MCF 10A (cell line): Measurements from ENCODE around the gene CDK13. TPM values are rescaled to one million over a fixed set of nuclear protein-coding genes. Genes with fewer than 3 reads are reported as not detected.

Source experiments
- BruUV-seq: library from RNA; stranded (reverse); fragments of 400-500 nt; replicated peaks from 2 replicates; lab custom pipeline; 2021; lab: Mats Ljungman, UMichigan
- CTCF ChIA-PET: fragments of 300-600 bp; sonication (Branson Sonifier 250); formaldehyde crosslinking; extraction: SDS; loops from one replicate; lab custom pipeline; 2021; ENCODE audit warnings: antibody characterized with exemption, inconsistent platforms; lab: Yijun Ruan, JAX
- POLR2A ChIA-PET: fragments of 300-600, 350-650 bp; sonication (Branson Sonifier 250); formaldehyde crosslinking; extraction: SDS; loops from one replicate; lab custom pipeline; 2020; ENCODE audit warnings: antibody characterized with exemption, inconsistent platforms; lab: Yijun Ruan, JAX
- DNase-seq: peaks from one replicate; pipeline ENCODE4 v3.0.0-alpha.2; 2018; ENCODE audit not compliant: unreplicated experiment
- H3K27ac Mint-ChIP-seq: one replicate; pipeline ENCODE4 v1.8.0; 2022; ENCODE audit warnings: mild to moderate bottlenecking, low read depth, mixed read lengths; ENCODE audit not compliant: unreplicated experiment
- H3K27me3 Mint-ChIP-seq: one replicate; pipeline ENCODE4 v1.8.0; 2022; ENCODE audit warnings: mixed read lengths; ENCODE audit not compliant: insufficient read depth, unreplicated experiment
- H3K36me3 Mint-ChIP-seq: one replicate; pipeline ENCODE4 v1.8.0; 2022; ENCODE audit warnings: mild to moderate bottlenecking, moderate library complexity, mixed read lengths; ENCODE audit not compliant: insufficient read depth, unreplicated experiment
- H3K4me1 Mint-ChIP-seq: one replicate; pipeline ENCODE4 v1.8.0; 2022; ENCODE audit warnings: mixed read lengths; ENCODE audit not compliant: insufficient read depth, unreplicated experiment
- H3K4me3 Mint-ChIP-seq: one replicate; pipeline ENCODE4 v1.8.0; 2022; ENCODE audit warnings: mild to moderate bottlenecking, moderate library complexity, mixed read lengths; ENCODE audit not compliant: unreplicated experiment
- H3K9me3 Mint-ChIP-seq: one replicate; pipeline ENCODE4 v1.8.0; 2022; ENCODE audit warnings: mixed read lengths; ENCODE audit not compliant: unreplicated experiment
- intact Hi-C: fragments of 100-400 bp; cut with micrococcal nuclease; formaldehyde crosslinking; loops from 2 replicates; pipeline ENCODE4 v1.14.1; 2022
- total RNA-seq: library from RNA; stranded (reverse); gene quantifications from 2 replicates; pipeline ENCODE4 v1.2.3, GENCODE V29; 2022
- TF ChIP-seq, protein P1 (sequence below): fragments of 200-600 bp; IDR thresholded peaks from one replicate; pipeline ENCODE4 v1.8.0; 2022; ENCODE audit warnings: antibody characterized with exemption, mild to moderate bottlenecking; ENCODE audit not compliant: unreplicated experiment

Gene CDK13
- total RNA-seq, 1 experiment from 2014 or later, result 50.2 TPM

DNA sequence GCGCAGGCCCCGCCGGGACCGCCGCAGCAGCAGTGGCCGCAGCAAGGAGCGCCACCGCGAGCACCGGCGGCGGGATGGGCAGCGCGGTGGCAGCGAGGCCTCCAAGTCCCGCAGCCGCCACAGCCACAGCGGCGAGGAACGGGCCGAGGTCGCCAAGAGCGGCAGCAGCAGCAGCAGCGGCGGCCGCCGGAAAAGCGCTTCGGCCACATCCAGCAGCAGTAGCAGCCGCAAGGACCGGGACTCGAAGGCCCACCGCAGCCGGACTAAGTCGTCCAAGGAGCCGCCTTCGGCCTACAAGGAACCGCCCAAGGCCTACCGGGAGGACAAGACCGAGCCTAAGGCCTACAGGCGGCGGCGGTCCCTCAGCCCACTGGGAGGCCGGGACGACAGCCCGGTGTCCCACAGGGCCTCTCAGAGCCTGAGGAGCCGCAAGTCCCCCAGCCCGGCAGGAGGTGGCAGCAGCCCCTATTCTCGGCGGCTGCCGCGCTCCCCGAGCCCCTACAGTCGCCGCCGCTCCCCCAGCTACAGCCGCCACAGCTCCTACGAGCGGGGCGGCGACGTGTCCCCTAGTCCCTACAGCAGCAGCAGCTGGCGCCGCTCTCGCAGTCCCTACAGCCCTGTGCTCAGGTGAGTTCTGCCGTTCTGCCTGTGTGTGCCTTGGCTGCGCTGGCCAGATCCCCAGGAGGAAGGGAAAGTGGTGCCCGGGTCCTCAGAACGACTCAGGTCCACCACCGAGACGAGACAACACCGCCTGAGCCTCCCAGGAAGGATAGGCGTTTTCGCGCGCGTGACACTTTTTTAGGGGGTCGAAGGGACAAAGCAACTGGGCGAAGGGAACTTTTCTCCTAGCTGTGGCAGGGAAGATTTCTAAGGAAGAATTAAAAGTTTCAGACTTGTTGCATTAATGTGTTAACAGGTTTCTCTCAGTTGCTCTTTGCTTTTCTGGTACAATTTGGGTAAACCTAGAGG is 1.5 kb downstream of the CDK13 start:
- intact Hi-C loops, result loop anchor here (1.0 to 5.0 kb wide), 3 partner anchors 55 to 101 kb away; no protein-coding TSS in a partner anchor

DNA sequence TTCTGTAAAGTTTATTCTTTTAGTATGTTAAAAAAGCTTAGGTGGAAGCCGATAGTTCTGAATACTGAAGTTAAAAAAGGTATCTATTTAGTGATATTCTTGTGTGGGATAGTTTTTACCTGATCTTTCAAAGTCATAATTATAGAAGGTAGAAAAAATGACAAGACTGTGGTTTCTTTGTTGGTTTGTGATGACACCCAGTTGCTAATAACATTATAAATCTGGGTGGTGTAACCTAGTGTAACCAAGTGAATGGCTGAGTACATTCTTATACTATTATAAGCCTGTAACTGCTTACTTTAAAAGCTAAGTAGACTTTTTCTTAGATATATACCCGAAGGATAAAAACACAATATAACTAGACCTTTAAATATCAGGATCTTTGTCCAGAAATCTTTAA is 2.3 kb downstream of the CDK13 start:
- CTCF ChIA-PET, result interaction anchor here (0.6 to 1.5 kb wide), 5 partner anchors 90 to 101 kb away, joined by 3 to 5 read pairs (median 3); no protein-coding TSS in a partner anchor
- BruUV-seq, result no TSS peak
- Mint-ChIP-seq H3K27me3 (no peaks in the 10 kb centered on the region), H3K9me3 (no peaks in the 10 kb centered on the region), H3K36me3 (peaks cover 20% of the 10 kb centered on the region), H3K4me3 (peak overlapping the region; percentile 96), H3K27ac (peak overlapping the region; percentile 99), H3K4me1 (peaks cover 12% of the 10 kb centered on the region)
- TF ChIP-seq, protein P1, sequence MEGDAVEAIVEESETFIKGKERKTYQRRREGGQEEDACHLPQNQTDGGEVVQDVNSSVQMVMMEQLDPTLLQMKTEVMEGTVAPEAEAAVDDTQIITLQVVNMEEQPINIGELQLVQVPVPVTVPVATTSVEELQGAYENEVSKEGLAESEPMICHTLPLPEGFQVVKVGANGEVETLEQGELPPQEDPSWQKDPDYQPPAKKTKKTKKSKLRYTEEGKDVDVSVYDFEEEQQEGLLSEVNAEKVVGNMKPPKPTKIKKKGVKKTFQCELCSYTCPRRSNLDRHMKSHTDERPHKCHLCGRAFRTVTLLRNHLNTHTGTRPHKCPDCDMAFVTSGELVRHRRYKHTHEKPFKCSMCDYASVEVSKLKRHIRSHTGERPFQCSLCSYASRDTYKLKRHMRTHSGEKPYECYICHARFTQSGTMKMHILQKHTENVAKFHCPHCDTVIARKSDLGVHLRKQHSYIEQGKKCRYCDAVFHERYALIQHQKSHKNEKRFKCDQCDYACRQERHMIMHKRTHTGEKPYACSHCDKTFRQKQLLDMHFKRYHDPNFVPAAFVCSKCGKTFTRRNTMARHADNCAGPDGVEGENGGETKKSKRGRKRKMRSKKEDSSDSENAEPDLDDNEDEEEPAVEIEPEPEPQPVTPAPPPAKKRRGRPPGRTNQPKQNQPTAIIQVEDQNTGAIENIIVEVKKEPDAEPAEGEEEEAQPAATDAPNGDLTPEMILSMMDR, result no peak
- peak; percentile 16 for DNase-seq
- POLR2A ChIA-PET, result interaction anchor here (1.1 to 1.5 kb wide), 3 partner anchors 104 to 329 kb away, joined by 3 to 4 read pairs (median 3); partner anchors contain the start of genes MPLKIP, RALA and SUGCT
- intact Hi-C loops, result loop anchor here (5.0 kb wide), 1 partner anchor 55 kb away; no protein-coding TSS in a partner anchor

More for the DNA sequence above, 1.5 kb downstream of the CDK13 start:
- ChIA-PET CTCF (interaction anchor here (0.6 to 1.3 kb wide), 7 partner anchors 27 to 101 kb away, joined by 3 to 7 read pairs (median 4); no protein-coding TSS in a partner anchor), POLR2A (interaction anchor here (0.7 to 5.0 kb wide), 13 partner anchors 8 to 385 kb away, joined by 3 to 40 read pairs (median 4); partner anchors contain the start of genes MPLKIP, RALA and SUGCT)
- peaks cover 20% of the 10 kb centered on the region for H3K36me3 Mint-ChIP-seq
- TF ChIP-seq, protein P1, result peak; percentile 41
- DNase-seq, result peak; percentile 57
- H3K9me3 Mint-ChIP-seq, result no peaks in the 10 kb centered on the region
- H3K27ac Mint-ChIP-seq, result peak overlapping the region; percentile 99
- no peaks in the 10 kb centered on the region for H3K27me3 Mint-ChIP-seq
- BruUV-seq, result no TSS peak
- peaks cover 5% of the 10 kb centered on the region for H3K4me1 Mint-ChIP-seq
- H3K4me3 Mint-ChIP-seq, result peak overlapping the region; percentile 96

DNA sequence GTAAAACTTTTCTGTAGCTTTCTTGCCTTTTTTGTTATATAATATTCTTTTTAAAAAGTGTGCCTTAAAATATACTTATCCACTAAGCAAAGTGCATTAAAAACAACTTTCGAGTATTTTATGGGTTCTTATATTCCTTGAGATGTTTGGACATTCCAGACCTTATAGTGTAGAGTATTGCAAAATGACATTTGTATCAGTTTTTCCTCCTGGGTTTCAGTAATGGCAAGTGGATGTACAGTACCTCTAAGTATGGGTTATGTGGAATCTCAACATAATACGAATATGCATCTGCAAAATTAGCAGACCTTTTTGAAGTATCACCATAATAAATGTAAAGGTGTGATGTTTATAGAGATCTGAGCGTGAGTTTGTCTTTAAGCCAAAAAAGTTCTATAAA is 2.7 kb downstream of the CDK13 start:
- H3K27ac Mint-ChIP-seq, result peak overlapping the region; percentile 99
- TF ChIP-seq, protein P1, result no peak
- intact Hi-C loops, result loop anchor here (5.0 kb wide), 1 partner anchor 54 kb away; no protein-coding TSS in a partner anchor
- POLR2A ChIA-PET, result interaction anchor here (1.3 to 1.5 kb wide), 2 partner anchors 182 to 329 kb away, joined by 3 read pairs; partner anchors contain the start of genes MPLKIP, RALA and SUGCT
- no peaks in the 10 kb centered on the region for H3K9me3 Mint-ChIP-seq
- TSS peak; percentile 46 for BruUV-seq
- DNase-seq, result peak; percentile 14
- peak overlapping the region; percentile 96 for H3K4me3 Mint-ChIP-seq
- CTCF ChIA-PET, result interaction anchor here (0.6 to 1.5 kb wide), 3 partner anchors 98 to 101 kb away, joined by 3 to 5 read pairs (median 5); no protein-coding TSS in a partner anchor
- no peaks in the 10 kb centered on the region for H3K27me3 Mint-ChIP-seq
- peaks cover 12% of the 10 kb centered on the region for H3K4me1 Mint-ChIP-seq
- peaks cover 20% of the 10 kb centered on the region for H3K36me3 Mint-ChIP-seq
